KOPT-K1 (cell line): ENCODE measurements around the gene GNG13.
"Not testable (repeated sequence)": the region's sequence is repeated elsewhere in the genome, so short reads cannot be mapped to it uniquely, and the experiment has no call there.

Experiments used
- H3K27ac ChIP-seq: fragments of 200-600 bp; sonication (generic); 2 replicates; pipeline ENCODE4 v1.5.1; 2016; ENCODE audit warnings: antibody characterized with exemption, mild to moderate bottlenecking, low read depth, low read length; ENCODE audit not compliant: poor library complexity, severe bottlenecking
- H3K36me3 ChIP-seq: fragments of 200-600 bp; sonication (generic); 2 replicates; pipeline ENCODE4 v1.5.1; 2017; ENCODE audit warnings: antibody characterized with exemption, mild to moderate bottlenecking, low read length, moderate library complexity; ENCODE audit not compliant: insufficient read depth
- H3K9me3 ChIP-seq: fragments of 200-600 bp; sonication (generic); 2 replicates; pipeline ENCODE4 v1.5.1; 2017; ENCODE audit warnings: antibody characterized with exemption, low read length, mild to moderate bottlenecking; ENCODE audit not compliant: insufficient read depth, poor library complexity, severe bottlenecking

Gene GNG13

GRCh38 chr16:784431-784830 is 16.1 kb downstream of the GNG13 start:
- H3K9me3 ChIP-seq: no peaks in the 10 kb centered on the region
- H3K27ac ChIP-seq: no peak overlapping the region
- peaks cover 23% of the 10 kb centered on the region; the same call in 1 of the 2 replicates for H3K36me3 ChIP-seq

- Histone ChIP-seq H3K36me3 (peaks cover 23% of the 10 kb centered on the region; the same call in 1 of the 2 replicates), H3K9me3 (no peaks in the 10 kb centered on the region), H3K27ac (no peak overlapping the region)
Measured at GRCh38 chr16:783404-784161, 17.0 kb downstream of the GNG13 start.

- no peak overlapping the region for H3K27ac ChIP-seq
- H3K9me3 ChIP-seq: no peaks in the 10 kb centered on the region
- peaks cover 23% of the 10 kb centered on the region; the same call in 1 of the 2 replicates for H3K36me3 ChIP-seq
Measured at GRCh38 chr16:782766-783403, 17.6 kb downstream of the GNG13 start.

GRCh38 chr16:782258-782657 is 18.3 kb downstream of the GNG13 start:
- Histone ChIP-seq H3K27ac (no peak overlapping the region), H3K36me3 (peaks cover 23% of the 10 kb centered on the region; the same call in 1 of the 2 replicates)

DNA sequence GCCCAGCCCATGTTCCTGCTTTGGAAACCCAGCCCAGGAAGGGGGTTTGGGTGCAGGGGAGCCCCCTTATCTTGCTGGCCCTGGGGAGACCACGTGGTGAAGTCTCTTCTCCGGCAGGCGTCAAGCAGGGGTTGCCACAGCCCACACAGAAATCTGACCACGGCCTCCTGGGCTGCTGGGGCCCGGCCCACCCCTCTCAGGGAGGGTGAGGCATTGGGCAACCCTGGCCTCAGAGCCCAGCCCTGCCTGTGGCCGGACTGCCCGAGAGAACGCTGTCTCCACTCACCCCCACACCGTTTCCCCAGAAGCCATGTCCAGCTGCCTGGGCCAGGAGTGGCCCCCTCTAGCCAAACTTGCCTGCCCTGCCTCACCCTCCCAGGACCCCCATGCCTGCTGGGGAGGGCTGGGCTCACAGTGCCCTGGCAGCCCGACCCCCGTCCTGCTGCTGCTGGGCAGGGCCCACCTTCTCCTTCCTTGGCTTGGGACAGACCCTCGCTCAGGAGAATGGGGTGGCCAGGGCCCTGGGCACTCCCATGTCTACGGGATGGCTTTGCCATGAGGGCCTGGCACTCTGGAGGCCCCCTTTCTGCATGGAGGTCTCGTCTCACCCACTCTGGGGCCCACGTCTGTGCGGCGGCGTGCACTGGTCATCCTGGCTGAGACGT is 19.1 kb downstream of the GNG13 start:
- H3K36me3 ChIP-seq: peaks cover 19% of the 10 kb centered on the region; the same call in 1 of the 2 replicates

More at GRCh38 chr16:782258-782657, 18.3 kb downstream of the GNG13 start:
- H3K9me3 ChIP-seq: no peaks in the 10 kb centered on the region

DNA sequence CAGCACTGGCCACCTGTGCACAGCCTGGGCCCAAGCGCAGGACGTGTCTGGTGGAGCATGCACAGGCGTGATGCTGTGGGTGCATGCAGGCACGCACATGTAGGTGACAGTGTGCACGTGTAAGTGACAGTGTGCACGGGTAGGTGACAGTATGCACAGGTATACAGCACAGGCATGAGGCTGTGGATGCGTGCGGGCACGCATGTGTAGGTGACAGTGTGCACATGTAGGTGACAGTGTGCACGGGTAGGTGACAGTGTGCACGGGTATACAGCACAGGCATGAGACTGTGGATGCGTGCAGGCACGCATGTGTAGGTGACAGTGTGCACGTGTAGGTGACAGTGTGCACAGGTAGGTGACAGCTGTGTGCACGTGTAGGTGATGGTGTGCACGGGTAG is 20.2 kb downstream of the GNG13 start:
- no peak overlapping the region for H3K27ac ChIP-seq
- no peaks in the 10 kb centered on the region for H3K9me3 ChIP-seq
- peaks cover 8% of the 10 kb centered on the region; the same call in 1 of the 2 replicates for H3K36me3 ChIP-seq

More for the DNA sequence above, 19.1 kb downstream of the GNG13 start:
- Histone ChIP-seq H3K9me3 (no peaks in the 10 kb centered on the region), H3K27ac (no peak overlapping the region)

DNA sequence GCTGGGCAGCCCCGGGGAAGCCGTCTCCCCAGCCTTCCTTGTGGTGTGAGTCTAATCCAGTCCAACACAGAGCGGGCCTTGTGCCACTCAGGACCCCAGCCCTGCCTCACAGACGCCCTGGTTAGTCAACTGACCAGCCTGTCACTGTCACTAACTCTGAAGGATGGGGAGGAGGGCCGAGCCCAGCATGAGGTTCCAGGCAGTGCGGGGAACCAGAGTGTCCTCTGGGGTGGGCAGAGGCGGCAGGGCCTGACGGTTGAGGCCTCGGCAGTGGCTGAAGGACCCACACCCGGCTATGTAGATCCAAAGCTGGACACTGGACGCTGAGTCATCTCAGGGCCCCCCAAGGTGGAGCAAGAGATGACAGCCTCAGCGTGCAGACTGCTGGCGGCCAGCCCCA is 21.0 kb downstream of the GNG13 start:
- Histone ChIP-seq H3K36me3 (peaks cover under 1% of the 10 kb centered on the region; the same call in 1 of the 2 replicates), H3K27ac (no peak overlapping the region), H3K9me3 (no peaks in the 10 kb centered on the region)

- H3K9me3 ChIP-seq: no peaks in the 10 kb centered on the region
- H3K36me3 ChIP-seq: no peaks in the 10 kb centered on the region
- no peak overlapping the region for H3K27ac ChIP-seq
Measured at GRCh38 chr16:778909-779527, 21.5 kb downstream of the GNG13 start.

GRCh38 chr16:778447-778846 is 22.1 kb downstream of the GNG13 start:
- H3K27ac ChIP-seq: no peak overlapping the region
- no peaks in the 10 kb centered on the region for H3K36me3 ChIP-seq
- no peaks in the 10 kb centered on the region for H3K9me3 ChIP-seq

- no peaks in the 10 kb centered on the region for H3K9me3 ChIP-seq
- no peaks in the 10 kb centered on the region for H3K36me3 ChIP-seq
- H3K27ac ChIP-seq: no peak overlapping the region
Measured at GRCh38 chr16:777826-778225, 22.7 kb downstream of the GNG13 start.

DNA sequence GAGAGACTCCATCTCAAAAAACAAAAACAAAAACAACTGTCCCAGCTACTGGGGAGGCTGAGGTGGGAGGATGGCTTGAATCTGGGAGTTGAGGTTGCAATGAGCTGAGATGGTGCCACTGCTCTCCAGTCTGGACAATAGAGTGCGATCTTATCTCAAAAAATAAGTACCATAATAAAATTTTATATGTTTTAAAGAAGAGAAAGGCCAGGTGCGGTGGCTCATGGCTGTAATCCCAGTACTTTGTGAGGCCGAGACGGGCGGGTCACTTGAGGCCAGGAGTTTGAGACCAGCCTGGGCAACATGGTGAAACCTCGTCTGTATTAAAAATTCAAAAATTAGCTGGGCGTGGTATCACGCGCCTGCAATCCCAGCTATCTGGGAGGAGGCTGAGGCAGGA is 23.7 kb downstream of the GNG13 start:
- no peak overlapping the region for H3K27ac ChIP-seq
- H3K9me3 ChIP-seq: no peaks in the 10 kb centered on the region
- no peaks in the 10 kb centered on the region for H3K36me3 ChIP-seq

GRCh38 chr16:776298-776697 is 24.2 kb downstream of the GNG13 start:
- H3K9me3 ChIP-seq, H3K36me3 ChIP-seq, H3K27ac ChIP-seq: not testable (repeated sequence)

DNA sequence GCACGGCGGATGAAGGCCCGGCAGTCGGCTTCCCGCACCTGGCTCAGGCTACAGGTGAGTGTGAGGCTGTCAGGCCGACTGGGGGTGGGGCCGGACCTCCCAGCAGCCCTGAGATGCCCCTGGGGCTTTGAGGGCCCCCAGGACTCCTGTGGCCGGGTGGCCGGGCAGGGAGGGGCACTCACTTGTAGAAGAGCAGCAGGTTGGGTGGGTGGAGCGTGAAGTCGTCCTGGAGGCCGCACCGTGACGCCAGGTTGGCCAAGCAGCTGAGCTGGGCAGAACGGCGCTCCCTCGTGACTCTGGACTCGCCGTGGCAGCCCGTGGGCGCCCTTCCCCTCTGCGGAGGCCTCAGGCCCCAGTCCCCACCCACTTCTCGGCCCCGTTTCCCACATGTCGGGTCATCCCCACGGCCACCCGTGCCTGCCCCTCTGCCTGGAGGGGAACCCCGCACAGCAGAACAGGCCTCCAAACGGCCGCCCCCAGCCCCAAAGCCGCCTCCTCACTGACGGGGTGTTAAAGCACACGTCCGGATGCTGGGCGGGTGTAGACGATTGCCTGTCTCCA is 25.2 kb downstream of the GNG13 start:
- no peaks in the 10 kb centered on the region for H3K9me3 ChIP-seq
- no peaks in the 10 kb centered on the region for H3K36me3 ChIP-seq
- H3K27ac ChIP-seq: no peak overlapping the region

DNA sequence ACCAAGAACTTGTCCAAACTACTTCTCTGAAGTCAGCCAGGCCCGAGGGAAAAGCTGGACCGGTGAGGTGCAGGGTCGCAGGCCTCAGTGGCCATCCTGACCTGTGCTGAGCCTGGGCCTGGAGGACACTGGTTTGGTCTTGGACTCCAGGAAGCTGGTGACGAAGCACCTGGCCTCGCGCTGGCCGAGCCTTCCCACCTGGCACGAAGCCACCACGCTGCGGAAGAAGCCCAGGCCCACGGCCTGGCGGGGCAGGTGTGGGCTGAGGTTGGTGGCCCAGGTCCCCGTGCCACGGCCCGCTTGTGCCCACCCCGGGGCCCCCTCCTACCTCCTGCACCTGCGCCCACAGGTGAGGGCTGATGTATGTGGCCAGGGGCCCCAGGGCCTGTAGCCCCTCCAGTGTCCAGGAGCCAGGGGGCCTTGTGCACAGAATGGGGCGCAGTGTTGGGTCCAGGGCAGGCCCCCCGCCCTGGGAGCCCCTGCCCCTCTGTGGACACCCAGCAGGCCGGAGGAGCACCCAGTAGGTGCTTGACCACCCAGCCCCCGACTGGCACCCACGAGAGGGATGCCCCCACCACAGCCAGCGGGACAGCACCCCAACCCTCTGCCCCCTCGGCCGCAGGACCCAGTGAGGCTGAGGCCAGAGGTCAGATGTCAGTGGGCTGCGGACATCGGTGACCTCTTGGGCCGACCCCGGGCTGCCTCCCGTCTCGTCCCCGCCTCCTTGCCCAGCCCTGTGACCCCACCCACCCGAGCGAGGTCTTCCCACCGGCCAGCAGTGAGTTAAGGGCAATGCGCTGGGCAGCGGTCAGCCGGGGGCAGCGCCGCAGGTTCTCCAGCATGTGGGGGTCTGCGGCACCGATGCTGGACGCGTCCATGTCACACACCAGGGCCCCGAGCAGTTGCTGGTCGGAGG is 26.2 kb downstream of the GNG13 start:
- H3K9me3 ChIP-seq: no peaks in the 10 kb centered on the region
- no peak overlapping the region for H3K27ac ChIP-seq
- H3K36me3 ChIP-seq: no peaks in the 10 kb centered on the region
